ENCODE data around the gene DPYSL4. TPM values are rescaled to one million over a fixed set of nuclear protein-coding genes. Genes with fewer than 3 reads are reported as not detected.

DPYSL4 gene
- total and polyA plus RNA-seq, 2 of the 4 experiments (the other 2 are of a cell fraction), result 8.1 to 30.5 TPM

GRCh38 chr10:132229834-132230556, 43.2 kb downstream of the DPYSL4 start:
- H3K4me1 ChIP-seq (ENCODE audit: control insufficient read depth, insufficient read depth, low read length), result no peaks in the 10 kb centered on the region
- no peak overlapping the region for H3K4ac ChIP-seq (ENCODE audit: low read depth, low read length)
- H2BK15ac ChIP-seq (ENCODE audit: low read depth, low read length), result no peak overlapping the region
- H3K27ac ChIP-seq (ENCODE audit: insufficient read depth, low read length), result no peak overlapping the region
- no peaks in the 10 kb centered on the region for H3K79me1 ChIP-seq (ENCODE audit: low read depth in 1 of 2, low read length in 2 of 2)
- H3K9me1 ChIP-seq (ENCODE audit: insufficient read depth, low read length), result no peaks in the 10 kb centered on the region; the same call in 1 of the 2 replicates
- dilution Hi-C loops (cut with HindIII; ENCODE audit: low sequenced_read_pairs, unreplicated experiment), result loop anchor here (25.0 kb wide), 1 partner anchor 107 kb away; the partner anchor contains the start of gene LRRC27
- no peak overlapping the region for H2BK5ac ChIP-seq (ENCODE audit: low read depth, low read length, poor library complexity, severe bottlenecking)
- WGBS, 2 experiments (ENCODE audit: extremely low coverage in 2 of 2, insufficient read length in 1 of 2), result 68% methylated on average over 20 of the region's 36 CpGs; no CpG with 5 or more reads in 1 of the 2 experiments
- no peak overlapping the region for H3K23ac ChIP-seq (ENCODE audit: low read depth, low read length)
- no peak overlapping the region for H3K56ac ChIP-seq (ENCODE audit: extremely low read depth, insufficient read depth, low read length)
- H2AK9ac ChIP-seq (replicated peaks; ENCODE audit: low read depth, low read length, poor library complexity), result peak overlapping the region; percentile 45
- no peak overlapping the region for H2BK20ac ChIP-seq (ENCODE audit: low read depth, low read length)
- no peak overlapping the region for H3K9ac ChIP-seq (ENCODE audit: low read depth, low read length)
- ChIA-PET POLR2A (ENCODE audit: unreplicated experiment) (no interaction called here), CTCF (no interaction called here)
- no peaks in the 10 kb centered on the region for H3K36me3 ChIP-seq (ENCODE audit: control insufficient read depth, insufficient read depth, low read length)
- no peak overlapping the region for H4K8ac ChIP-seq (ENCODE audit: low read depth in 2 of 2, low read length in 2 of 2)
- no peak overlapping the region for H2BK120ac ChIP-seq (ENCODE audit: low read depth, low read length)
- in situ Hi-C loops (cut with MboI; ENCODE audit: low sequenced_read_pairs), result loop anchor here (10.0 kb wide), 1 partner anchor 405 kb away; no protein-coding TSS in a partner anchor
- H2AK5ac ChIP-seq (ENCODE audit: low read depth, low read length), result no peak overlapping the region
- H4K20me1 ChIP-seq (ENCODE audit: insufficient read depth, low read length), result no peaks in the 10 kb centered on the region
- no peaks in the 10 kb centered on the region; the same call in 1 of the 2 replicates for H3K27me3 ChIP-seq (ENCODE audit: control insufficient read depth, insufficient read depth, low read length)
- no peak overlapping the region for H3K4me3 ChIP-seq (ENCODE audit: insufficient read depth, low read depth, low read length)
- H2AFZ ChIP-seq (replicated peaks; ENCODE audit: low read length, poor library complexity), result peak overlapping the region; percentile 32
- no peak overlapping the region for H4K91ac ChIP-seq (ENCODE audit: insufficient read depth, low read depth, low read length)
- DNase-seq, result no peak
- TF ChIP-seq RFX5 (IDR thresholded peaks at IDR 0.05; ENCODE audit: low read depth, low read length), result no peak
- no peak for TF ChIP-seq USF2 (IDR thresholded peaks at IDR 0.05; ENCODE audit: low read depth, low read length)
- no peak for TF ChIP-seq RCOR1 (IDR thresholded peaks at IDR 0.05; ENCODE audit: insufficient replicate concordance, low read length)
- no peak for TF ChIP-seq CHD1 (IDR thresholded peaks at IDR 0.05; ENCODE audit: low read depth, low read length)
- TF ChIP-seq MAZ (IDR thresholded peaks at IDR 0.05; ENCODE audit: borderline replicate concordance, low read depth, low read length), result no peak
- no peak for TF ChIP-seq BHLHE40 (IDR thresholded peaks at IDR 0.05; ENCODE audit: low read depth, low read length)
- TF ChIP-seq CTCF (conservative IDR thresholded peaks at IDR 0.05; ENCODE audit: low read depth, low read length), result no peak
- no peak for TF ChIP-seq MAFK (IDR thresholded peaks at IDR 0.05; ENCODE audit: low read depth, low read length)
- TF ChIP-seq POLR2A (IDR thresholded peaks at IDR 0.05; ENCODE audit: low read depth, low read length), result no peak
- no peak overlapping the region for H3K4me2 ChIP-seq (ENCODE audit: low read depth, low read length)
- intact Hi-C loops (cut with micrococcal nuclease), result no loop called here
- no peaks in the 10 kb centered on the region for H3K9me3 ChIP-seq (ENCODE audit: control insufficient read depth, insufficient read depth, low read length)
- no TSS peak for BruUV-seq (replicated peaks)
- ATAC-seq (ENCODE audit: low read depth), result peak; percentile 38; the same call in 1 of the 2 replicates
- H4K5ac ChIP-seq (ENCODE audit: low read depth, low read length), result no peak overlapping the region
- H3K18ac ChIP-seq (ENCODE audit: low read depth, low read length), result no peak overlapping the region
- no peak overlapping the region for H3K14ac ChIP-seq (replicated peaks; ENCODE audit: low read depth, low read length)

All from IMR-90 (cell line).